GM19240 (cell line): ENCODE results near the gene DVL2.
"Not testable (repeated sequence)": the region's sequence is repeated elsewhere in the genome, so short reads cannot be mapped to it uniquely, and the experiment has no call there.

Experiments used
- DNase-seq: peaks from one replicate; pipeline ENCODE4 v3.0.0; 2011; ENCODE audit warnings: low spot score; ENCODE audit not compliant: insufficient read length

Gene DVL2

DNA sequence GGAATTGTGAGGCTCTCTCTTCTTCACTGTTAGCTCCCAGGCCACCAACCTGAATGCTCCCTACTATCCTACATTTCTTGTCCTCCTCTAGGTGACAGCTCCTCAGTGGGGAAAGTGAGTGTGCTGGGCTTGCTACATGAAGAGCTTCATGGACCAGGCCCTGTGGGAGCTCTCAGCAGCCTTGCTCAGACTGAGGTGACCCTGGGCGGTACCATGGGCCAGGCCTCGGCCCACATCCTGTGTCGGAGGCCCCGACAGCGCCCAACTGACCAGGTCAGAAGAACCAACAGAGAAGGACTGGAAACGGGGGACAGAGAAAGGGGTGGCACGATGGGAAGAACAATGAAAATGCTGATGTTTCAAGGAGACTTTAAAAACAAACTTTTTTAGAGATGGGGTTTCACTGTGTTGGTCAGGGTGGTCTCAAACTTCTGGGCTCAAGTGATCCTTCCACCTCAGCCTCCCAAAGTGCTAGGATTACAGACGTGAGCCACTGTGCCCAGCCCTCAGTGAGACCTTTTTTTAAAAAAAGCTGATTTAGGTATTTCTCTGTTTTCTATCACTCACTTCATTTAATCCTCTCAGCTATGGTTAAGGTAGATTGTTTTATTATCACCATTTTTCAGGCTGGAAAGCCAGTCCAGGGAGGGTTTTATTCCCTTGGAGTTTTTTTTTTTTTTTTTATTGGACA is 22.6 kb upstream of the DVL2 start:
- no peak for DNase-seq

DNA sequence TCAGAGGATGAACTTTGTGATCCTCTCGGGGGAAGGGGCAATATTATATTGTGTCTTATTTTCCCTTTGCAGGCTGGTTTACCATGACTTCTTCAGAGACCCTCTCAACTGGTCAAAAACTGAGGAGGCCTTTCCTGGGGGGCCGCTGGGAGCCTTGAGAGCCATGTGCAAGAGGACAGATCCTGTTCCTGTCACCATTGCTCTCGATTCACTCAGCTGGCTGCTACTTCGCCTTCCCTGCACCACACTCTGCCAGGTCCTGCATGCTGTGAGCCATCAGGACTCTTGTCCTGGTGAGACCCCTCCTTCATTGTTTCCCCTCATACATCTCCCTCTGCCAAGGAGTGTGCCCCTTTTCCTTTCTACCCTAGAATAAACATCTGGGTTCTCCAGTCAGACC is 20.2 kb upstream of the DVL2 start:
- no peak for DNase-seq

DNA sequence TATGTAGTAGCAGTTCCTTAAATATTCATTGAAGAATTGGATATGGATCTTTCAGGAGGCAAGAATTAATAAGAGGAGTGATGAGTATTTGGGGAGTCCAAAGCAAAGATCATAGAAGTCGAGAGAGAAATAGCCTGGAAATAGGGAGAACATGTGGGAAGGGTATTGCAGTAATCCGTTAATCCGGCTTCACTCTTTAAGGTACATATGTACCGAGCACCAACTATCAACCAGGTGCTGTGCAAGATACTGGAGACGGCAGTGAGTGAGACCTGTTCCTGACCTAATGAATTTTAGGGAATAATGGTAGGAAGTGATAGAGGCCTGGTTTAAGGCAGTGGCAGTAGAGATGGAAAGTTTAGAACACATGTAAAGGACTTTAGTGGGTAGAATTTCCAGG is 18.8 kb upstream of the DVL2 start:
- DNase-seq = no peak

DNA sequence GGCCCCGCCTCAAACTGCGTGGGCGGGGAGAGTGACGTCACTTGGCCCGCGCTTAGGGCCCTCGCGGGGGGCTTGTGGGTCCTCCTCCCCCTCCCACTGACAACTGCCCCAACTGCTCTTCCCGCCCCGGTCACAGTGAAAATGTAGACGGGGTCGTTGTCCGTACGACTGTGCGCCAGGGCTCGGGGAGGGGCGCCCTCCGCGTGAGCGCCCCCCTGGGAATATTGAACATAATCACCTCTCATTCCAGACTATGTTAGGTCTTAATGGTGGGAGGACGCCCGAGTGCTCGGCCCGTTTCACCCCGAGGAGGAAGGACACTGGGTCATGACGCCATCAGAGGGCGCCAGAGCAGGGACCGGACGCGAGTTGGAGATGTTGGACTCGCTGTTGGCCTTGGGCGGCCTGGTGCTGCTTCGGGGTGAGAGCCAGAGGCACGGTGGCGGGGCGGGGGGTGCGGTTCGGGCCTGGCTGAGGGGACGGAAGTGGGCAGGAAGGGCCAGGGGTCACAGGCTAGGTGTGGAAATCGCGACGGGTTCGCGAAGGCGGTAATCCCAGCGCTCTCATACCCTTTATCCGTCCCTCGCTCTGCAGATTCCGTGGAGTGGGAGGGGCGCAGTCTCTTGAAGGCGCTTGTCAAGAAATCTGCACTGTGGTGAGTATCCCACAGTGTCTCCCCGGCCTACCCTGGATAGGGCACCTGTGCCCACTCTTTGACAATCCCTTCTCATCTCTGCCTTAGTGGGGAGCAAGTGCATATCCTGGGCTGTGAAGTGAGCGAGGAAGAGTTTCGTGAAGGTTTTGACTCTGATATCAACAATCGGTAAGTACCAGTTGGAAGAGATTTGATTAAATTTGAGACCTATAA is 18.1 kb upstream of the DVL2 start, which contains the start of gene ELP5:
TSS of gene ELP5 (plus strand) at position 40 of the 868 bp plus-strand sequence. CDS start at position 376, 336 bp downstream.
- DNase-seq = peak; percentile 88

DNA sequence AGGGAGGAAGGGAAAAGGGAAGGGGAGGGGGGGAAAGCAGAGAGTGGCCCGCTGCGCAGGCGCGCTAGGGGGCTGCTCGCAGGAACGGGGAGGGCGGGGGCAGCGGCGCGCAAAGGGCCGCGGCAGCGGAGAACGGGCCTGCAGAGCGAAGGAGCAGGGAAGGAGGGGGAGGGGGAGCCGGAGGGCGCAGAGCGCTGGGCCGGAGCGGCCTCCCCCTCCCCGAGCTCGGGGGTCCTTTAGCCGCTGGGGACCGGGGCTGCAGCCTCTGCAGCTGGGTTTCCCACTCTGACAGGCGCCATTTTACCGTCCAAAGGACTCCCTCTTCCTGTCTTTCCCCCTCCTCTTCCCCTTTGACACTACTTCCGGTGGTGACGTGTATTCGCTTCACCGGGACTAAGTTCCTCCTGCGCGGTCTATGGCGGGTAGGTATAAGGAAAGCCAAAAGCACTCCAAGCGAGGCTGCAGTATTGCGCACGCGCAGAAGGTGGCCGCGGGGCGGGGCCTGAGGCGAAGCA is 17.4 kb upstream of the DVL2 start, which contains the start of gene CTDNEP1:
TSS of gene CTDNEP1 (minus strand) at position 74 of the 515 bp plus-strand sequence. CDS start 438 bp downstream, outside the sequence.
- peak; percentile 92 for DNase-seq

DNA sequence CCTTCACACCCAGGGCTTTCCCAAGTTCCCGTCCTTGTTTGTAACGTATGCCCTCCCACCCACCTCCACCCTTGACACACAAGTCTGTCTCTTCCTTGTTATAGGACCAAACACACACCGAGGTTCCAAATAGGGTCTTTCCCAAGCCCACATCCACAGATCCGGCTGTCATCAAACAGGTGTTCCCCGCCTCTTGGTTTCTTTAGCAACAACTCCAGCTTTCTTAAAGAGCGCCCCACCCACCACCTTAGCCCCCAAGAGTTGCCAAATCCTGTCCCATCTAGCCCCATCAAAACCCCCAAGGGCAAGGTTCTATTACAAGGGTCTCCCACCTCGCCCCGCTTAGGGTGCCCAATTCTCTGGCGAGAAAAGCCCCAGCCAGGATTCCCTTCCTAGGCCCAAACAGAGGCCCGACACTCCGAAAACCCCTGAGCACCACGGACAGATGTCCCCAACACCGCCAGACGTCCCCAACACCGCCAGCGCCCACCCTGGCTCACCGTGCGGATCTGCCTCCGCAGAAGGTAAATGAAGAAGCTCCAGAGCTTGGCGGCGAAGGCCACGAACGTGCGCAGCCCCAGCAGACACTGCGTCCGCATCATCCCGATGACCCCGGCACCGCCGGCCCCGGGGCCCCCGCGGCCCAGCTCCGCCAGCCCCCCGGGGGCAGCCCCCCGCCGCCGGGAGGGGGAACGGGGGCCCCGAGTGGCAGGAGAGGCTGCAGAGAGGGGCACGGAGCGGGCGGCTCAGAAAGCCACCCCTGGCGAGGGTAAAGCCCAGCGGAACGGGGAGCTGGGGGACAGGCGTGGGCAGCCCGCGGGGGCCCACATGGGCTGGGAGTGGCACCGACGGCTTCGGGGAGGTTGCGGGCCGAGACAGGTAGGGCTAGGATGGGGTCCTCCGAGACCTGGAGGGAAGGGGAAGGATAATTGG is 16.6 kb upstream of the DVL2 start:
- no peak for DNase-seq

DNA sequence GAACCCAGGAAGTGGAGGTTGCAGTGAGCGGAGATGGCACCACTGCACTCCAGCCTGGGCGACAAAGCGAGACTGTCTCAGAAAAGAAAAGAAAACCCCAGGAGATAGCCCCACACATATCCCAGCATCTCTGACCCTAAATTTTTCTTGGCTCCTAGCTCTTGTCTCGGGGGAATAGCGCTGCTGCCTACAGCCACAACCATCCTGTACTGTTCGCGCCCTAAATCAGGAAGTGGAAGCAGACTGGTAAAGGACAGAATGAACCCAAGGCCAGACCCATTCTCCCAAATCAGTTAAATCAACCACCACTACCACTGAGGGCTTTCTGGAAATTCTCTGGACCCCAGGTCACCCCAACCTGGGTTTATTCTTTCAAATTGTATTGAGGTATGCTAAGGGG is 15.5 kb upstream of the DVL2 start:
- no peak for DNase-seq

DNA sequence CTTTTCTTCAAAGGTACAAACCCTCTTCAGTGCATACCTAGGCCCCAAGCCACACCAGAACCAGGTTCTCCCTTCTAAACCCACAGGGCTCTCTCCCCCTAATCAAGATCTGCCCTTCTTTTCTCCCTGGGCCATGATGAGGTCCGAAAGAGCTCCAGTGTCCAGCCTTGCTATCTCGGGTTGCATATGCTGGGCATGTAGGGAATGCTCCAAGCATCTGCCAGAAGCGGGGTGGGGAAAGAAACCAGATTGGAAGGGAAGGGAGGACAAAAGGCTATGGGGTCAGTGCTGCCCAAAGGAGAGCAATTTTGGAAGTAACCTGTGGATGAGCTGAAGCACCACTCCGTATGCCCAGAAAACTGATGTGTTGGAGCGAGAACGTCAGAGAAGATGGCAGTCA is 14.9 kb upstream of the DVL2 start:
- DNase-seq = no peak

DNA sequence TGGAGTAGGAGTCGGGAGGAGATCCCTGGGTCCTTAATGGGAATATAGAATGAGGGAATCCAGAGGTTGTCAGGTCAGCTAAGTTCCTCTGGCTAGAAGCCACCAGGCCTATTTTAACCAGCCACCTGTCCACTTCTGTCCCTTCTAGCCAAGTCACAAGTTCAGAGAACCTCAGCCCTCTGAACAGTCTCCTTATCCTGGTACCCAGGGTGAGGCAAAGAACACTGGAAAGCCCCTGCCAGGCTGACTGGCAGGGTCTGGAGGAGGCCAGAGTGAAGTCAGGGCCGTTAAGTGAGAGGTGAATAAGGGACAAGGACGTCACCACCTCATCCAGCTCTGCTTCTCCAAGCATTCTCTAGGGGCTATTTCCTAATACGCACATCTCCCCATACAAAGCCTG is 14.5 kb upstream of the DVL2 start:
- no peak for DNase-seq

DNA sequence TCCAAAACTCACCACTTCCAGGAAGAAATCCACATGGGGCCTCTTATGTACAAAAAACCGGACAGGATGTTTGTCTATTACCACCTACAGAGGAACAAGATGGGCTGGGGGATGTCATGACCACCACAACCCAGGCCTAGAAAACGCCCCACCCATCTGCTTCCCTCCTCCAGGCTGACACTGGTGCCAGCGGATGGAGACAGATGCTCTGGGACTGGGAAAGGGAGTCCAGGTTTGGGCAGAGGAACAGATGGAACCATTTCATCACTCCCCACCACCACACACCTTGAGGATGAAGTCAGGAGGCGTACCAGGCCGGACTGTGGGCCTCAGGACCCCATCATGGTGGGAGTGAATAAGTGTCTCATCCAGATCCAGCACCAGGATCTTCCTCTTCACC is 12.5 kb upstream of the DVL2 start:
- DNase-seq = no peak

DNA sequence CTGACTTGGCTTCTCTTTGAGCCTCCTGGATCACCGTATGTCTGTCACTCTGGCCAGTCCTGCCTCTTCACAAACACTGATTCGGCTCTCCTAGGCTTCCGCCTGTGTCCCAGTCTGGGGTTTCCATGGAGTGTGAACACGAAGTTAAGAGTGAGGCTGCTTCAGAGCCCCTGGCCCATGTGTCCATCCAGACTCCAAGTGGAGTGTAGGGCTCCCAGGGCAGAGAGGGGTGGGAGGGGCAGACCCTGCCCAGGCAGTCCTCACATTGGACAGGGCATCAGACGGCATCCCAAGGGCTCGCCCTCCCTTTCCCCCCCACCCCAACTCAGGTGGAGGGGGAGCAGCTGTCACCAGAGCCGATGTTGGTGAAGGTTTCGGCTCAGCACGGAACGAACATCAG is 9.5 kb upstream of the DVL2 start:
- DNase-seq = not testable (repeated sequence)

DNA sequence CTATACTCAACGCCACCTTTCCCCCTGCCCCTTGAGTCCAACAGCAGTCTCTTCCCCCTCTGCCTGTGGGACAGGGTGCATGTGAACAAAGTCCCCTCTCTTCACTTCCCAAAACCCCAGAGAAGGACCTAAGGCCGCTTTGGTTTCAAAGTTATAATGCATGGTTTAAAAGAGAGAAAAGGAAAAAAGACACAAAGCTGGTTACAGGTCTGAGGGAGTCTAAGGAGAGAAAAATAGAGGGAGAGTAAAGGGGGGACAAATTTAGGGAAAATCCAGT is 9.1 kb upstream of the DVL2 start:
- no peak for DNase-seq

DNA sequence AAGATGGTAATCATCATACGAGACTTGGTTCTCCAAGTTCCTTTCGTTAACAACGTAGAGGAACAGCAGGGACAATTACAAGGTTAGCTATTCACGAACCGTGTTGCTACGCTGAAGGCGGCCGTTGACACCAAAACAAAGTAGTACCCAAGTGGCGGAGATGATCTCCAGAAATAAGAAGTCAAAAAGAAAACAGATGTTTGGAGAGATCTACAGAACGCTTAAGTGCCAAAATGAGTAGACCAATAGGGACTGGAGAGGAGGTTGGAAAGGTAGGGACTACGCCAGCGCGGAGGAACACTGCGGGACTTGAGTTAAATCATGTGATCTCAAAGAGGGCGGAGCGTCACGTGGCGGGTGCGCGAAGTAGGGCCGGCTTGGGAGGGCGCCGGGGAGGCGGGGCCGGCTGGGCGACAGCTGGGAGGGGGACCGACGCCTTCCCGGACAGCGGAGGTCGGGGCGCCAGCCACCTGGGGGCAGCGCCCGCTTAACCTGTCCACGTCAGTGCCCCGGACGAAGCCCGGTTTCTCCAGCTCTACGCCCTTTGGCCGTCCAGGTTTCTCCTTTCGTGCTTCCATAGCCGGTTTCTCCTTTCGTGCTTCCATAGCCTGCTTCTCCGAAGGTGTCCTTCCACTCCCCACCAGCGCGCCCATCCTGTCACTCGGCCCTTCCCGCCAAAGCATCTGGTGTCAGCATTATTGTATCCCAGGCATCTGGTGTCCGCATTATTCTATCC is 8.6 kb upstream of the DVL2 start:
- no peak for DNase-seq

DNA sequence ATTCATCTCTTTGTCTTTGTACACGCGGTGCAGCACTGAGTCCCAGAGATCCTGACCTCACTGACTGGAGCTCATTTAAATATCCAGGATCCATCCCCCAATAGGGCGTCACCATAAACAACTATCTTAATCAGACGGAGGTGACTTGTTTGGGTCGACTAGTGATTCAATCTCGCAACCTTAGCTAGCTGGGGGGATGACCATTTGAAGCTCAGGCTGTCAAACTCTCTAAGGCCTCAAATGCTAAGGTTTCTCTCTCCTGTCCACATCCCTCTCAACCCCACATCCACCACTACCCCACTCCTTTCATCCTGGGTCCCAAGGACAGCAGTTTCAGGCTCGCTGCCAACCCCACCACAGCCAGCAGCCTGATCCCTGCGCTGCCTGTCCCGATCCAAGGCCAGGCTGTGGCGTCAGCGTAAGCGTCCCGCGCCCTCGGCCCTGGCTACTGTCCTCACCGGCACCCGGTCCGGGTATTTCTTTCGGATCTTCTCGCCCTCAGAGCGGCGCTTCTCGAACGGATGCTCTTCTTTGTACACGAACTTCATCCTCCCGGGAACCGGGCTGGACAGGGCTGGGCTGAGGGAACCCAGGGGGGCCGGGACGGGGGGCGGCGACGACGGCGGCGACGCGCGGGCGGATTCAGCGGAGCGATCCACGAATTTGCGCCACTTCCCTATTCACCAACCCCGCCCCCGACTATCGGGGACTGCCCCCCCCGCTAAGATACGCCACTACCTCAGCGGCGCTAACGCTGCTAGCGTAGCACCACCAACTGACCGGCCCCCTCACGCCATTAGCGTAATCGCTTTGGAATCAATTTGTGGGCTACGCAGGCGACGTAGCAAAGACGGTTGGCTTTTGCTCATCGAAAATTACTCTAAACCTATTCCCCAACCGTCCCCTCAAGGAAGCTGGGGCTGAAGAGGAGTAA is 7.7 kb upstream of the DVL2 start, which contains the start of gene GABARAP:
TSS of gene GABARAP (minus strand) at position 667 of the 934 bp plus-strand sequence. CDS start at position 548, 119 bp downstream.
- no peak for DNase-seq

DNA sequence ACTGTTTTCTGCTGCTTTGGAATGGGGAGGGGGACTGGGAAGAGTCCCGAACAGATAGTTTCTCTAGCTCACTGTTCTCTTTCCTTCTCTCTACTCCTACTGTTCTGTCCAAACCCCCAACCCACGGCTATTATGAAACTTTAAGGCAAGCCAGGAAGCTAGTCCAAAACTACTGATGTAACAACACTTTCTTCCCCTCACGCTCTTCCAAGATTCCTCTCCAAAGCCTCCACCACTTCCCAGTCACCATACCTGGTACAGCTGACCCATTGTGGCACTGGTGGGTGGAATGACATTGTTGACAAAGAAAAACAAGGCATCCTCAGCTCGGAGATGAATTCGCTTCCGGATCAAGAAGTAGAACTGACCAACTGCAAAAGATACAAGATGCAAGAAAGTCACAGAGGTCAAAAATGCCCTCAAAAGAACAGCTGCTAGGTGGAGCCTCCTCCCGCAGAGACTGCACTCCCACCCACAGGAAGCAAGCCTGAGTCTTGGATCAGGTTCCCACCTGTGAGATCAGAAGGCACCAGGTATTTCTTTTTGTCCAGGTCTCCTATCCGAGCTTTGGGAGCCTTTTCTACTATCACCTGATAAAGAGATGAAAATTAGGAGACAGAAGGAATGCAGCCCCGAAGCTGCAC is 6.9 kb upstream of the DVL2 start:
- no peak for DNase-seq

DNA sequence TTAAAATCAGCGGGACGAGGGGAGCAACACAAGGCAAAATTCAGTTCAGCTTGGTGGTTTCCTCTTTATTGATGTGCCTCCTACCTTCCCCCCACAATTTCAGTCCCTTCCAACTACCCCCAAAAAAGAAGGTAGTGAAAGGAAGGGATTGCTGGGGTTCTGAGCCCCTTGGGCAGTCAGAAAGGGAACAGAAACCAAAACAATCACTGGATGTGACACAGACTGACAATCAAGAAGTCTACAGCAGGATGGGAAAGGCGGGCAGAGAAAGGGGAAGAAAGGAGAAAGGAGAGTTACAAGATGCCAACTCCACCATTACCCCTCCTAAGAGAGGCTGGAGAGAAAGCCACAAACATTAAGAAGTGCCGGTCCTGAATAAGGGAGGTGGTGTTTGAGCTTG is 6.1 kb upstream of the DVL2 start:
- DNase-seq = no peak

DNA sequence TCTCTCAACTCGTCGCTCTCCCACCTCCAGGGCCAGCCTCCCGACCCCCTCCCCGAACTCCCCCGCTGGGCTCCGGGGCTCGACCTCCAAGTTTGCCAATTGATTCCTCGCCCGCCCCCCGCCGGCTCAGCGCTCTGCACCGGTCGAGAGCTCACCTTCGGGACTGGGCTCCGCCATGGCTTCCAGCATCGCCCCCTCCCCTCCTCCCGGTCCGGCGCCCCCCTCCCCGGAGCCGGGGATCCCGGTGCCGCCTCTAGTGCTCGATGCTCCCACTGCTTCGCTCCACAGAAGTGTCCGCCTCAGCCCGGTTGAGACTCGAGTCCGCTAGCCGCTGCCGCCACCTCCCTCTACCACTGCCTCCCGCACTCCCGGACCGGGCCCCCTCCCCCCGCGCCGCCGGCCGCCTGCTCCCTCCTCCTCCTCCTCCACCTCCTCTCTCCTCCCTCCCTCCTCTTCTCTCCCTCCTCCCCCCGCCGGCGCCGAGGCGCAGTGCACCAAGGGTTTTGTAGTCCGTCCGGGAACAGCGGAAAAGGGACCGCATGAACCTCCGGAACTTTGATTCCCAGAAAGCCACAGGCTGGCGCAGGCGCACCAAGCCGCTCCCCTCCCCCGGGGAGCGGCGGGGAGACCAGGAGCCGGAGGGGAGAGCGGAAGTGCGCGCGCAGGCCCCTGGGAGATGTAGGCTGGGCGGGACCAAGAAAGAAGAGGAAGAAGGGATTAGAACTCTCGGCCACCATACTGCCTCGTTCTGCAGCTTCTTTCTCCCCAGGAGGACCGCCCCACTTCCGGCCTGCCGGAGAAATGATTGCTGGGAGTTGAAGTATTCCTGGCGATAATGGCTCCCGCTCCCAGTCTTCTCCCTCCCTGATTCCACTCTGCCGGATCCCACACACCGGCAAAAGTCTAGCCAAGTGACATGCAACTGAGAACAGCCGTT is 5.0 kb upstream of the DVL2 start, which contains the start of gene PHF23:
TSS of gene PHF23 (minus strand) at position 367 of the 937 bp plus-strand sequence. CDS start at position 189, 178 bp downstream.
- DNase-seq = peak; percentile 91
